Measurements from ENCODE around the gene CATSPER3.

GRCh38 chr5:135040034-135040332, 72.3 kb downstream of the CATSPER3 start:
- TF ChIP-seq FOXK2 (IDR thresholded peaks at IDR 0.05), result no peak
- no peak for TF ChIP-seq SUZ12 (IDR thresholded peaks at IDR 0.05)
- no peak for TF ChIP-seq BHLHE40 (IDR thresholded peaks at IDR 0.05; ENCODE audit: borderline replicate concordance)

Data from HEK293T (cell line).